Measurements from ENCODE around the gene TBX6. TPM values are rescaled to one million over a fixed set of nuclear protein-coding genes. Genes with fewer than 3 reads are reported as not detected.
"Not testable (repeated sequence)": the region's sequence is repeated elsewhere in the genome, so short reads cannot be mapped to it uniquely, and the experiment has no call there.

TBX6 gene
- total and polyA plus RNA-seq, 2 of the 4 experiments (the other 2 are of a cell fraction), result 0.10 TPM; not detected in 1

DNA sequence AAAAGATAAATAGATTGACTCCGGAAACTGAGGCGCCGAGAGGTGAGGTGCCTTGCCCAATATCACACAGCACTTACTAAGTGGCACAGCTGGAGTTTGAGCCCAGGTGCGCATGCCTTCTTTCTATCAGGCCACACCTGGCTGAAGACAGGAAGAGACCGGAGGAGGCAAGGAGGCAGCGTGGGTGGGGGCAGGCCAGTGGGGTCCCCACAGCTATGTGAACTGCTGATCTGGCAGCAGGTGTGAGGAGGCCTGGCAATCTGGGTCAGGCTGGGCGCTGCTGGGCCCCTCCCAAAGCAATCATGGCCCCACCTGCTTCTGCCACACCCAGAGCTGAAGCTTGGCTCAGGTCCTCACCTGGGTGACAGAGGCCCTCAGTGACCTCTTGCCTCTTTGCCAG lies 23.5 kb upstream of the TBX6 start (continued):
- TF ChIP-seq POLR2A (IDR thresholded peaks at IDR 0.05; ENCODE audit: low read depth, low read length) (no peak), CHD1 (IDR thresholded peaks at IDR 0.05; ENCODE audit: low read depth, low read length) (no peak), RCOR1 (IDR thresholded peaks at IDR 0.05; ENCODE audit: insufficient replicate concordance, low read length) (no peak), FOS (IDR thresholded peaks at IDR 0.05; ENCODE audit: low read depth, low read length) (no peak)

DNA sequence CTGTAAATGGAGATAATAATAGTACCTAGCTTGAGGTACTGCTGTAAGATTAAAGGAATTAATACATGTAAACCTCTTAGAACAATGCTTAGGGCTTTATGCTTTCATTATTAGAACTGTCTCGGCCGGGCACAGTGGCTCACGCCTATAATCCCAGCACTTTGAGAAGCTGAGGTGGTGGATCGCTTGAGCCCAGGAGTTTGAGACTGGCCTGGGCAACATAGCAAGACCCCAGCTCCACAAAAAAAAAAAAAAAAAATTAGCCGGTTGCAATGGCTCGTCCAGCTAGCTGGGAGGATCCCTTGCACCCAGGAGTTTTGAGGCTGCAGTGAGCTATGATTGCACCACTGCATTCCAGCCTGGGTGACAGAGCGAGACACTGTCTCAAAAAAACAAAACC lies 23.1 kb upstream of the TBX6 start:
- H2AK9ac ChIP-seq (replicated peaks; ENCODE audit: low read depth, low read length, poor library complexity); H4K91ac ChIP-seq (ENCODE audit: insufficient read depth, low read depth, low read length); H3K14ac ChIP-seq (replicated peaks; ENCODE audit: low read depth, low read length); H4K5ac ChIP-seq (ENCODE audit: low read depth, low read length); dilution Hi-C loops (cut with HindIII; ENCODE audit: low sequenced_read_pairs, unreplicated experiment); H3K27ac ChIP-seq (ENCODE audit: insufficient read depth, low read length); H3K4ac ChIP-seq (ENCODE audit: low read depth, low read length); H2AFZ ChIP-seq (replicated peaks; ENCODE audit: low read length, poor library complexity); H3K9me3 ChIP-seq (ENCODE audit: control insufficient read depth, insufficient read depth, low read length); H3K23ac ChIP-seq (ENCODE audit: low read depth, low read length); H3K4me3 ChIP-seq (ENCODE audit: insufficient read depth, low read depth, low read length); H3K4me1 ChIP-seq (ENCODE audit: control insufficient read depth, insufficient read depth, low read length); H2BK20ac ChIP-seq (ENCODE audit: low read depth, low read length); H2BK15ac ChIP-seq (ENCODE audit: low read depth, low read length); H3K4me2 ChIP-seq (ENCODE audit: low read depth, low read length); BruUV-seq (replicated peaks); in situ Hi-C loops (cut with MboI; ENCODE audit: low sequenced_read_pairs); CTCF ChIA-PET; H2BK120ac ChIP-seq (ENCODE audit: low read depth, low read length); H2AK5ac ChIP-seq (ENCODE audit: low read depth, low read length); H3K27me3 ChIP-seq (ENCODE audit: control insufficient read depth, insufficient read depth, low read length); DNase-seq; ATAC-seq (ENCODE audit: low read depth); H3K79me1 ChIP-seq (ENCODE audit: low read depth in 1 of 2, low read length in 2 of 2); H3K56ac ChIP-seq (ENCODE audit: extremely low read depth, insufficient read depth, low read length); H4K20me1 ChIP-seq (ENCODE audit: insufficient read depth, low read length); H4K8ac ChIP-seq (ENCODE audit: low read depth in 2 of 2, low read length in 2 of 2); H3K9ac ChIP-seq (ENCODE audit: low read depth, low read length); H3K9me1 ChIP-seq (ENCODE audit: insufficient read depth, low read length); H2BK5ac ChIP-seq (ENCODE audit: low read depth, low read length, poor library complexity, severe bottlenecking); H3K18ac ChIP-seq (ENCODE audit: low read depth, low read length): not testable (repeated sequence)
- intact Hi-C loops (cut with micrococcal nuclease), result loop anchor here (5.0 kb wide), 1 partner anchor 297 kb away; no protein-coding TSS in a partner anchor
- WGBS, 2 experiments (ENCODE audit: extremely low coverage in 2 of 2, insufficient read length in 1 of 2), result 91% methylated on average over 4 of the region's 7 CpGs; no CpG with 5 or more reads in 1 of the 2 experiments
- POLR2A ChIA-PET (ENCODE audit: unreplicated experiment), result interaction anchor here (0.6 kb wide), 1 partner anchor 10 kb away, joined by 7 read pairs; no protein-coding TSS in a partner anchor
- peaks cover 48% of the 10 kb centered on the region for H3K36me3 ChIP-seq (ENCODE audit: control insufficient read depth, insufficient read depth, low read length)
